ENCODE data around the gene MMEL1. TPM values are rescaled to one million over a fixed set of nuclear protein-coding genes. Genes with fewer than 3 reads are reported as not detected.

The MMEL1 gene
- total and polyA plus RNA-seq, 2 experiments from 2014 or later, result 0.57 to 0.90 TPM

DNA sequence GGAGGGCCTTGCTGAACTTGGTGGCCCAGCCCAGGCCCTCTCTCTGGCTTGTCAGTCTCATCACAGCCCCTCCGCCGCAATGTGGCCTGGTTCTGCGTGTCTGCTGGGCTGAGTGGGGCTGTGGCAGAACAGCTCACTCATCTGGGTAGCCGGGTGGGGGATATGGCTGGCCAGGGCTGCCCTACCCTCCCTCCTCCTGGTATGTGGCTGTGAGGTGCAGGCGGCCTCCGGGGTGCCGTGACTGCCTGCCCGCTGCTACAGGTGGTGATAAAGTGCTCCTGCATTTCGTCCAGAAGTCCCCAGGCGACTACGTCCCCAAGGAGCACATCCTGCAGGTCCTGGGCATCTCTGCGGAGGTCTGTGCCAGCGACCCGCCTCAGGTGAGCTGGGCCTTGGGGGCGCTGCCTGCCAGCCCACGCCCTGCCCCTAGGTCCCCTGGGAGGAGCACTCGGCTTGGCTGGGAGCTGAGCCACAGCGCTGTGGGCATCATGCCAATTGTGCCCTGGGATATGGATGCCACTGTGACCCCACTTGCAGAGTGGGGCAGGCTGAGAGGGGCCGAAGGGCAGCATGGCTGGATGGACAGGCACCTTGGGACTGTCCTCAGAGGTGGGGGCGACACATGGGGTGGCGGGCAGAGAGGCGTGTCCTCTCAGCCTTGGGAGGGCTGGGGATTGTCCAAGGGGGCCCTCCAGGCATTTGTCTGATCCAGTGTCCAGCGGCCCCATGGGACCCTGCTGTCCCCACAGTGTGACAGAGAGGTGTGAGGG, 44.0 kb downstream of the MMEL1 start (continued):
- TF ChIP-seq NANOG (IDR thresholded peaks at IDR 0.05; ENCODE audit: borderline replicate concordance) (no peak), CREB1 (CRISPR knock-in tag; IDR thresholded peaks at IDR 0.05; ENCODE audit: low read depth) (no peak), POLR2AphosphoS5 (IDR thresholded peaks at IDR 0.05; ENCODE audit: low read depth) (no peak), JUNB (IDR thresholded peaks at IDR 0.05; ENCODE audit: unreplicated experiment) (no peak)
- TF ChIP-seq, protein P1, sequence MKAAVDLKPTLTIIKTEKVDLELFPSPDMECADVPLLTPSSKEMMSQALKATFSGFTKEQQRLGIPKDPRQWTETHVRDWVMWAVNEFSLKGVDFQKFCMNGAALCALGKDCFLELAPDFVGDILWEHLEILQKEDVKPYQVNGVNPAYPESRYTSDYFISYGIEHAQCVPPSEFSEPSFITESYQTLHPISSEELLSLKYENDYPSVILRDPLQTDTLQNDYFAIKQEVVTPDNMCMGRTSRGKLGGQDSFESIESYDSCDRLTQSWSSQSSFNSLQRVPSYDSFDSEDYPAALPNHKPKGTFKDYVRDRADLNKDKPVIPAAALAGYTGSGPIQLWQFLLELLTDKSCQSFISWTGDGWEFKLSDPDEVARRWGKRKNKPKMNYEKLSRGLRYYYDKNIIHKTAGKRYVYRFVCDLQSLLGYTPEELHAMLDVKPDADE (IDR thresholded peaks at IDR 0.05), result no peak

DNA sequence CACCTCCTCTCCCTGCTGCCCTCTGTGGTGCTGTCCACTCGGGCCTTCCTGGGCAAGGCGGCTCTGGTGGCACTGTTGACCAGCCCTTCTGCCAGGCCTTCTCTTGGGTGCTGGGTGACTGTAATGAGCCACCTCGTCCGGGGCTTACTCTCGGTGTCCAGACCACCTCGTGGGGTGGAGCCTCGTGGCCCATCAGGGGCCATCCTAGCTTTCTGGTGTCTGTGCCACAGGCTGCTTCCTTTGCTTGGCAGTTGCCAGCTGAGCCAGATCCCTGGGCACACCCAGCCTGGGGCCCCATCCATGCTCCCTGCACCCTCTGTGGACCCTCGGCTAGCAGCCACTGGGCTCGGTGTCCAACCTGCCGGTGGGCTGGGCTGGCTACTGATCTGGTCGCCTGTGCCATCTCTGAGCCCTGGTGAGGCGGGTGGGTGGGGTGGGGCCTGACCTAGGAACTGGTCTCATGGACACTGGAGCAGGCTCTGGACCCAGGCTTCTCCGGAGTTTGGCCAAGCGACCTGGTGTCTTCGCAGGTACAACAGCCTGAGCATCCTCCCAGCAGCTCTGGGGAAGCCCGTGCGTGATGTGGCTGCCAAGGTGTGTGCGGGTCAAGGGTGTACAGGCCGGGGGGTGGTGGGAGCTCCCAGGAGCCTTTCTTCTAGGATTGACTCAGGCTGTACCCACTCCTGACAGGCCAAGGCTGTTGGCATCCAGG, 44.8 kb downstream of the MMEL1 start:
- Histone ChIP-seq H2AFZ (no peak overlapping the region), H3F3A (replicated peaks; ENCODE audit: low read depth) (no peaks in the 10 kb centered on the region), H3K9me2 (ENCODE audit: insufficient read depth) (no peaks in the 10 kb centered on the region), H4K20me1 (replicated peaks; ENCODE audit: insufficient read depth) (no peaks in the 10 kb centered on the region), H3K27ac (ENCODE audit: low read depth) (no peak overlapping the region), H3K79me2 (replicated peaks; ENCODE audit: insufficient read depth) (no peaks in the 10 kb centered on the region), H3K27me3 (ENCODE audit: insufficient read depth) (no peaks in the 10 kb centered on the region), H3K36me3 (ENCODE audit: insufficient read depth) (no peaks in the 10 kb centered on the region), H3K4me1 (ENCODE audit: insufficient read depth) (peaks cover 12% of the 10 kb centered on the region), H3K4me3 (peak overlapping the region; percentile 88; the same call in 1 of the 2 replicates), H3K4me2 (peak overlapping the region; percentile 98)
- peaks cover 20% of the 10 kb centered on the region for H3K4me1 Mint-ChIP-seq
- peaks cover 4% of the 10 kb centered on the region for H3K27me3 Mint-ChIP-seq (ENCODE audit: insufficient read depth, low read depth, poor library complexity)
- TF ChIP-seq EZH2 (IDR thresholded peaks at IDR 0.05; ENCODE audit: low read depth, unreplicated experiment) (no peak), POLR2AphosphoS5 (IDR thresholded peaks at IDR 0.05; ENCODE audit: low read depth) (no peak), ZNF331 (CRISPR knock-in tag; IDR thresholded peaks at IDR 0.05; ENCODE audit: low read depth) (no peak), NANOG (IDR thresholded peaks at IDR 0.05; ENCODE audit: borderline replicate concordance) (no peak), STAT1 (IDR thresholded peaks at IDR 0.05; ENCODE audit: unreplicated experiment) (no peak), ZNF114 (CRISPR knock-in tag; IDR thresholded peaks at IDR 0.05) (no peak), JUNB (IDR thresholded peaks at IDR 0.05; ENCODE audit: unreplicated experiment) (no peak), CREB1 (CRISPR knock-in tag; IDR thresholded peaks at IDR 0.05; ENCODE audit: low read depth) (no peak)
- TF ChIP-seq, protein P2, sequence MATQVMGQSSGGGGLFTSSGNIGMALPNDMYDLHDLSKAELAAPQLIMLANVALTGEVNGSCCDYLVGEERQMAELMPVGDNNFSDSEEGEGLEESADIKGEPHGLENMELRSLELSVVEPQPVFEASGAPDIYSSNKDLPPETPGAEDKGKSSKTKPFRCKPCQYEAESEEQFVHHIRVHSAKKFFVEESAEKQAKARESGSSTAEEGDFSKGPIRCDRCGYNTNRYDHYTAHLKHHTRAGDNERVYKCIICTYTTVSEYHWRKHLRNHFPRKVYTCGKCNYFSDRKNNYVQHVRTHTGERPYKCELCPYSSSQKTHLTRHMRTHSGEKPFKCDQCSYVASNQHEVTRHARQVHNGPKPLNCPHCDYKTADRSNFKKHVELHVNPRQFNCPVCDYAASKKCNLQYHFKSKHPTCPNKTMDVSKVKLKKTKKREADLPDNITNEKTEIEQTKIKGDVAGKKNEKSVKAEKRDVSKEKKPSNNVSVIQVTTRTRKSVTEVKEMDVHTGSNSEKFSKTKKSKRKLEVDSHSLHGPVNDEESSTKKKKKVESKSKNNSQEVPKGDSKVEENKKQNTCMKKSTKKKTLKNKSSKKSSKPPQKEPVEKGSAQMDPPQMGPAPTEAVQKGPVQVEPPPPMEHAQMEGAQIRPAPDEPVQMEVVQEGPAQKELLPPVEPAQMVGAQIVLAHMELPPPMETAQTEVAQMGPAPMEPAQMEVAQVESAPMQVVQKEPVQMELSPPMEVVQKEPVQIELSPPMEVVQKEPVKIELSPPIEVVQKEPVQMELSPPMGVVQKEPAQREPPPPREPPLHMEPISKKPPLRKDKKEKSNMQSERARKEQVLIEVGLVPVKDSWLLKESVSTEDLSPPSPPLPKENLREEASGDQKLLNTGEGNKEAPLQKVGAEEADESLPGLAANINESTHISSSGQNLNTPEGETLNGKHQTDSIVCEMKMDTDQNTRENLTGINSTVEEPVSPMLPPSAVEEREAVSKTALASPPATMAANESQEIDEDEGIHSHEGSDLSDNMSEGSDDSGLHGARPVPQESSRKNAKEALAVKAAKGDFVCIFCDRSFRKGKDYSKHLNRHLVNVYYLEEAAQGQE (IDR thresholded peaks at IDR 0.05; ENCODE audit: unreplicated experiment), result no peak
- TF ChIP-seq, protein P1 (IDR thresholded peaks at IDR 0.05), result no peak
- peaks cover 15% of the 10 kb centered on the region; the same call in 2 of the 3 replicates for H3K36me3 Mint-ChIP-seq (ENCODE audit: low read depth)
- H3K27ac Mint-ChIP-seq, result no peak overlapping the region
- no peak for ATAC-seq
- DNase-seq (ENCODE audit: low spot score), result no peak
- H3K9me3 Mint-ChIP-seq, result peaks cover 14% of the 10 kb centered on the region
- peak overlapping the region; percentile 83 for H3K4me3 Mint-ChIP-seq

Measured in GM23338 (cell line).